GM19025 (cell line): ENCODE results near the gene FTO.

Source experiments
- ATAC-seq: cut with Tn5 transposase; IDR thresholded peaks from one replicate; pipeline ENCODE4 v1.9.1; 2021; ENCODE audit warnings: mild to moderate bottlenecking, low read depth, moderate library complexity; ENCODE audit not compliant: unreplicated experiment

The FTO gene

GRCh38 chr16:54160939-54161897 is 457.3 kb downstream of the FTO start:
- no peak for ATAC-seq

GRCh38 chr16:54163197-54163843 is 459.4 kb downstream of the FTO start:
- ATAC-seq = no peak

- ATAC-seq = no peak
These were observed 460.8 kb downstream of the FTO start for GRCh38 chr16:54164789-54165173.

- no peak for ATAC-seq
These were observed 461.4 kb downstream of the FTO start for GRCh38 chr16:54165174-54165911.

GRCh38 chr16:54165912-54166865 is 462.2 kb downstream of the FTO start:
- ATAC-seq = no peak

GRCh38 chr16:54169112-54169511 is 465.2 kb downstream of the FTO start:
- ATAC-seq = no peak

GRCh38 chr16:54171626-54172537 is 467.9 kb downstream of the FTO start:
- ATAC-seq = no peak

- ATAC-seq = no peak
These were observed 469.5 kb downstream of the FTO start for GRCh38 chr16:54173490-54173889.

GRCh38 chr16:54174201-54174600 is 470.2 kb downstream of the FTO start:
- ATAC-seq = no peak

- no peak for ATAC-seq
These were observed 470.8 kb downstream of the FTO start for GRCh38 chr16:54174750-54175149.

- no peak for ATAC-seq
These were observed 471.2 kb downstream of the FTO start for GRCh38 chr16:54175169-54175551.

GRCh38 chr16:54175552-54176375 is 471.8 kb downstream of the FTO start:
- ATAC-seq = no peak

GRCh38 chr16:54176376-54176901 is 472.5 kb downstream of the FTO start:
- no peak for ATAC-seq

- no peak for ATAC-seq
These were observed 473.3 kb downstream of the FTO start for GRCh38 chr16:54177052-54177861.

- ATAC-seq = no peak
These were observed 474.0 kb downstream of the FTO start for GRCh38 chr16:54177862-54178477.

- no peak for ATAC-seq
These were observed 474.6 kb downstream of the FTO start for GRCh38 chr16:54178478-54178976.
